ENCODE data around the gene MAB21L4. TPM values are rescaled to one million over a fixed set of nuclear protein-coding genes. Genes with fewer than 3 reads are reported as not detected.

MAB21L4 gene
- total RNA-seq, 4 donors from 2014 or later, result 0.83 TPM; not detected in 3

DNA sequence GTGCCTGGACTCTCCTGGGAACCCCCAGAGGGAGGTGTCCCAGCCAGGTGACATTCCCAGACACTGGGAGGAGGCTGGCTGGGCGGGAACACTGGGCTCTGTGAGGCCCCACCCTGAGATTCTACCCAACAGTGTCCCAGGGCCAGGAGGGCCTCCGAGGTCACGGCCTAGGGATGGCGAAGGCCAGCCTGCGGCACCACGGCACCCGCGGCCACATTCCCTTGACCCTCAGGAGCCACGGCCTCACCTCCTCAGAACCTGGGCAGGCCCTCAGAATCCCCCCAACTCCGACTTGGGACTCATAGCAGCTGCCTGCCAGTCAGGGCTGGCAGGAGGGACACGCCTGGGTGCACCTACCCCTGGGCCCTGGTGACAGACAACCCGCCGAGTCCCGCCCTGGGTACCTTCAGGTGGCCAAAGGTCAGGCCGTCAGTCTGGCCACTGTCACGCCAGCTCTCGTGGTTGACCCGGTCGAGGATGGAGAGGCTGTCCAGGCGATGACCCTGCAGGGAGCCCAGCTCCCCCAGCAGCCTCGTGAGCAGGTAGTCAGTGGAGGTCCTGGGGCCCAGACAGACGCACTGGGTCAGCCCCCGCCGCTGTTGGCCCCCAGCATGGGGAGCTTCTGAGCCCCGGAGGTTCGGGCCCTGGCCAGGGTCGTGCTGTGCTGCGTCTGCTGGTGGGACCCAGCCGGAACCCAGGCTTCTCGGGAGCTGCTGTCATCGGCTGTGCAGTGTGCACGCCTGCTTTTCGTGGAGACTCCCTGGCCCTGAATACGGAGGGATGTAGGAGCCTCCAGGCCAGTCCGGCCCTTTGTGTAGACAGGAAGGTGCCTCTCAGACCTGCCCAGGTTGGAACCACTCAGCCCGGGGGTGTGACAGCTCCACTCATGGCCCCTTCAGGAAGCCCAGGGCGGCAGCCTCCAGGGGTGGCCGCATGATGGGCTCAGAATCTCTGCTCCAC, 6.1 kb downstream of the MAB21L4 start:
- Histone ChIP-seq H3K27me3 (peaks cover 0 to 7% (median 0%) of the 10 kb centered on the region in 4 donors), H3K4me3 (no peak overlapping the region), H3K27ac (replicated peaks in 1 of 4) (no peak overlapping the region), H3K4me1 (no peaks in the 10 kb centered on the region), H3K36me3 (no peaks in the 10 kb centered on the region), H3K9me3 (no peaks in the 10 kb centered on the region)
- WGBS, result 89% methylated on average over 10 of the region's 38 CpGs
- TF ChIP-seq CTCF (IDR thresholded peaks at IDR 0.05) (no peak), POLR2A (IDR thresholded peaks at IDR 0.05; ENCODE audit: low read depth) (no peak), EP300 (IDR thresholded peaks at IDR 0.05) (no peak), POLR2AphosphoS5 (IDR thresholded peaks at IDR 0.05) (no peak)
- DNase-seq (ENCODE audit: extremely low spot score), result no peak
- intact Hi-C loops (cut with DNase I), result no loop called here

GRCh38 chr2:240888890-240889573, 6.9 kb downstream of the MAB21L4 start:
- Histone ChIP-seq H3K27ac (replicated peaks in 1 of 4) (no peak overlapping the region), H3K4me1 (no peaks in the 10 kb centered on the region), H3K27me3 (peaks cover 0 to 6% (median 0%) of the 10 kb centered on the region in 4 donors), H3K9me3 (no peaks in the 10 kb centered on the region), H3K4me3 (no peak overlapping the region), H3K36me3 (no peaks in the 10 kb centered on the region)
- TF ChIP-seq POLR2AphosphoS5 (IDR thresholded peaks at IDR 0.05) (no peak), POLR2A (IDR thresholded peaks at IDR 0.05; ENCODE audit: low read depth) (no peak), EP300 (IDR thresholded peaks at IDR 0.05) (no peak), CTCF (IDR thresholded peaks at IDR 0.05) (no peak)
- 94% methylated on average over 6 of the region's 11 CpGs for WGBS
- no peak for DNase-seq (ENCODE audit: extremely low spot score)
- intact Hi-C loops (cut with DNase I), result no loop called here

DNA sequence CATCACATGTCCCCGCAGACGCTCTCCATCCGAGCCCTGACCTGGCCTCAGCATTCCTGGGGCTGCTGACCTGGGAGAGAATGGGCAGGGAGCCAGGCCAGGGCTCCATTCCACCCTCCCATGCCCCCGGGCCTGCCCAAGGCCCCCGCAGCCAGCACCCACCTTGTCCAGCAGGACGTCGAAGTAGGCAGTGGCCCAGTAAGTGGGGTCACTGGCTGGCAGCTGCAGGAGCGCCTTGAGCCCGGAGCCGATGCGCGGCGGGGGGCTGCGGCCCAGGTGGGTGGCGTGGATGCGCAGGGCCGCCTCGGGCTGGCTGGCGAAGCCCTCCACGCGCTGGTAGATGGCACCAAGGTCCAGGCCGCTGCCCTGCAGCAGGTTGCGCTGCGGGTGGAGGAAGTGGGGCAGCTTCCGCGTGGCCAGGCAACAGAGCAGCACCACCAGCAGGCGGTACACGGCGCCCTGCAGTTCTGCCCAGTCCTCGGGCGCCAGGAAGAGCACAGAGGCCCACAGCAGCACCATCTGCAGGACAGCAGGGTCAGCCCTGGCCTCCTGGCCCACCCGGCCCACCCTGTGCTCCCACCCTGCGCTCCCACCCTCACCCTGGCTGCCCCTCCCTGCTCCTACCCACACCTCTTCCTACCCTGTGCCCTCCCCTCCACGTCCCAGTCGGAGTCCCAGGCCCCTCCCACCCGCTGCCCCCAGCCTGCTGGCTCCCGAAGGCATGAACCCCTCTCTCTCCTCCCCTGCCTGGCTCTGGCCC, 7.6 kb downstream of the MAB21L4 start:
- H3K36me3 ChIP-seq, result no peaks in the 10 kb centered on the region

DNA sequence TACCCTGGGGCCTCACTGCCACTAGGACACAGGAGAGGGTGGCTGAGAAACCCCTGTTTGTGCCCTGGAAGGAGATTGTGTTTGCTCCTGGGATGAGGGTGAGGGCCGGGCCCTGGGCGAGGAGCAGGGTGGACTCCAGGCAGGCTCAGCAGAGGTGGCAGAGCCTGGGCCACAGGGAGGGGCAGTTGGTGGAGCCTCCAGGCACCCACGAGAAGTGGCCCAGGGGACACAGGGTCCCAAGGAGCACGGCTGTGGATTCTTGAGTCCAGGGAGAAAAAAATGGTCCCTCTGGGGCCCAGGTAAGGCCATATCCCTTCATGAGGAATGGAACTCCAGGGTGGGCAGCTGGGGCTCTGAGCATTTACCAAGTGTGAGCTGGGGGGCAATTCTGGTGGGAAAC, 8.3 kb downstream of the MAB21L4 start:
- 70% methylated on average over 4 of the region's 4 CpGs for WGBS
- TF ChIP-seq POLR2A (IDR thresholded peaks at IDR 0.05; ENCODE audit: low read depth) (no peak), EP300 (IDR thresholded peaks at IDR 0.05) (no peak)
- no peaks in the 10 kb centered on the region for H3K36me3 ChIP-seq
- no peak overlapping the region for H3K27ac ChIP-seq (replicated peaks in 1 of 4)
- DNase-seq (ENCODE audit: extremely low spot score), result no peak
- H3K4me3 ChIP-seq, result no peak overlapping the region
- no peaks in the 10 kb centered on the region for H3K9me3 ChIP-seq
- H3K27me3 ChIP-seq, result no peaks in the 10 kb centered on the region
- intact Hi-C loops (cut with DNase I), result no loop called here
- no peaks in the 10 kb centered on the region for H3K4me1 ChIP-seq

More for the DNA sequence above, 7.6 kb downstream of the MAB21L4 start:
- no peak for DNase-seq (ENCODE audit: extremely low spot score)
- Histone ChIP-seq H3K27ac (replicated peaks in 1 of 4) (no peak overlapping the region), H3K9me3 (no peaks in the 10 kb centered on the region), H3K27me3 (no peaks in the 10 kb centered on the region), H3K4me3 (no peak overlapping the region), H3K4me1 (no peaks in the 10 kb centered on the region)
- no peak for TF ChIP-seq POLR2A (IDR thresholded peaks at IDR 0.05; ENCODE audit: low read depth)
- TF ChIP-seq POLR2AphosphoS5 (IDR thresholded peaks at IDR 0.05), result no peak
- TF ChIP-seq CTCF (IDR thresholded peaks at IDR 0.05), result no peak
- no peak for TF ChIP-seq EP300 (IDR thresholded peaks at IDR 0.05)
- intact Hi-C loops (cut with DNase I), result no loop called here
- 92% methylated on average over 30 of the region's 37 CpGs for WGBS

All from esophagus muscularis mucosa (tissue), 4 donors.